Measurements from ENCODE around the gene AFAP1L2. TPM values are rescaled to one million over a fixed set of nuclear protein-coding genes. Genes with fewer than 3 reads are reported as not detected.

The AFAP1L2 gene
- total RNA-seq, 1 experiment from 2014 or later, result not detected

- ChIA-PET POLR2A (ENCODE audit: low non-redundant PET) (no interaction called here), CTCF (no interaction called here)
- no peak overlapping the region for H3K27ac ChIP-seq (ENCODE audit: low read depth, low read length, poor library complexity, severe bottlenecking)
- H3K9me3 ChIP-seq (ENCODE audit: low read depth, low read length, poor library complexity, severe bottlenecking), result no peaks in the 10 kb centered on the region
- no peak for TF ChIP-seq EZH2 (IDR thresholded peaks at IDR 0.05; ENCODE audit: borderline replicate concordance, low read depth, low read length, poor library complexity, severe bottlenecking)
- TF ChIP-seq CTCF (conservative IDR thresholded peaks at IDR 0.05; ENCODE audit: low read depth, low read length), result no peak
- intact Hi-C loops (cut with micrococcal nuclease; ENCODE audit: unreplicated experiment), result no loop called here
- no peaks in the 10 kb centered on the region for H3K4me1 ChIP-seq (ENCODE audit: insufficient read depth, low read length, poor library complexity, severe bottlenecking)
- H3K36me3 ChIP-seq (ENCODE audit: insufficient read depth, low read length, poor library complexity, severe bottlenecking), result no peaks in the 10 kb centered on the region
- no peak overlapping the region for H3K4me3 ChIP-seq (ENCODE audit: low read depth, low read length, poor library complexity, severe bottlenecking)
- no peaks in the 10 kb centered on the region for H3K27me3 ChIP-seq (replicated peaks; ENCODE audit: insufficient read depth, low read depth, low read length, poor library complexity)
- no TSS peak for BruUV-seq (replicated peaks)
- no peak for DNase-seq (ENCODE audit: low spot score)
These were observed 41.0 kb upstream of the AFAP1L2 start for GRCh38 chr10:114445332-114445731.

GRCh38 chr10:114444819-114445218, 40.5 kb upstream of the AFAP1L2 start:
- no TSS peak for BruUV-seq (replicated peaks)
- Histone ChIP-seq H3K4me3 (ENCODE audit: low read depth, low read length, poor library complexity, severe bottlenecking) (no peak overlapping the region), H3K9me3 (ENCODE audit: low read depth, low read length, poor library complexity, severe bottlenecking) (no peaks in the 10 kb centered on the region), H3K36me3 (ENCODE audit: insufficient read depth, low read length, poor library complexity, severe bottlenecking) (no peaks in the 10 kb centered on the region), H3K27me3 (replicated peaks; ENCODE audit: insufficient read depth, low read depth, low read length, poor library complexity) (no peaks in the 10 kb centered on the region), H3K27ac (ENCODE audit: low read depth, low read length, poor library complexity, severe bottlenecking) (no peak overlapping the region), H3K4me1 (ENCODE audit: insufficient read depth, low read length, poor library complexity, severe bottlenecking) (no peaks in the 10 kb centered on the region)
- CTCF ChIA-PET, result no interaction called here
- intact Hi-C loops (cut with micrococcal nuclease; ENCODE audit: unreplicated experiment), result no loop called here
- POLR2A ChIA-PET (ENCODE audit: low non-redundant PET), result no interaction called here
- no peak for DNase-seq (ENCODE audit: low spot score)
- TF ChIP-seq EZH2 (IDR thresholded peaks at IDR 0.05; ENCODE audit: borderline replicate concordance, low read depth, low read length, poor library complexity, severe bottlenecking) (no peak), CTCF (conservative IDR thresholded peaks at IDR 0.05; ENCODE audit: low read depth, low read length) (no peak)

GRCh38 chr10:114442091-114442630, 37.9 kb upstream of the AFAP1L2 start:
- no peak for DNase-seq (ENCODE audit: low spot score)
- no peak for TF ChIP-seq CTCF (conservative IDR thresholded peaks at IDR 0.05; ENCODE audit: low read depth, low read length)
- TF ChIP-seq EZH2 (IDR thresholded peaks at IDR 0.05; ENCODE audit: borderline replicate concordance, low read depth, low read length, poor library complexity, severe bottlenecking), result no peak
- Histone ChIP-seq H3K9me3 (ENCODE audit: low read depth, low read length, poor library complexity, severe bottlenecking) (no peaks in the 10 kb centered on the region), H3K27me3 (replicated peaks; ENCODE audit: insufficient read depth, low read depth, low read length, poor library complexity) (no peaks in the 10 kb centered on the region), H3K36me3 (ENCODE audit: insufficient read depth, low read length, poor library complexity, severe bottlenecking) (no peaks in the 10 kb centered on the region), H3K4me1 (ENCODE audit: insufficient read depth, low read length, poor library complexity, severe bottlenecking) (no peaks in the 10 kb centered on the region), H3K27ac (ENCODE audit: low read depth, low read length, poor library complexity, severe bottlenecking) (no peak overlapping the region), H3K4me3 (ENCODE audit: low read depth, low read length, poor library complexity, severe bottlenecking) (no peak overlapping the region)
- BruUV-seq (replicated peaks), result no TSS peak
- ChIA-PET CTCF (no interaction called here), POLR2A (ENCODE audit: low non-redundant PET) (no interaction called here)
- intact Hi-C loops (cut with micrococcal nuclease; ENCODE audit: unreplicated experiment), result no loop called here

All from A673 (cell line).